ENCODE results near the gene LGALS9C.
"Not testable (repeated sequence)": the region's sequence is repeated elsewhere in the genome, so short reads cannot be mapped to it uniquely, and the experiment has no call there.

The LGALS9C gene

DNA sequence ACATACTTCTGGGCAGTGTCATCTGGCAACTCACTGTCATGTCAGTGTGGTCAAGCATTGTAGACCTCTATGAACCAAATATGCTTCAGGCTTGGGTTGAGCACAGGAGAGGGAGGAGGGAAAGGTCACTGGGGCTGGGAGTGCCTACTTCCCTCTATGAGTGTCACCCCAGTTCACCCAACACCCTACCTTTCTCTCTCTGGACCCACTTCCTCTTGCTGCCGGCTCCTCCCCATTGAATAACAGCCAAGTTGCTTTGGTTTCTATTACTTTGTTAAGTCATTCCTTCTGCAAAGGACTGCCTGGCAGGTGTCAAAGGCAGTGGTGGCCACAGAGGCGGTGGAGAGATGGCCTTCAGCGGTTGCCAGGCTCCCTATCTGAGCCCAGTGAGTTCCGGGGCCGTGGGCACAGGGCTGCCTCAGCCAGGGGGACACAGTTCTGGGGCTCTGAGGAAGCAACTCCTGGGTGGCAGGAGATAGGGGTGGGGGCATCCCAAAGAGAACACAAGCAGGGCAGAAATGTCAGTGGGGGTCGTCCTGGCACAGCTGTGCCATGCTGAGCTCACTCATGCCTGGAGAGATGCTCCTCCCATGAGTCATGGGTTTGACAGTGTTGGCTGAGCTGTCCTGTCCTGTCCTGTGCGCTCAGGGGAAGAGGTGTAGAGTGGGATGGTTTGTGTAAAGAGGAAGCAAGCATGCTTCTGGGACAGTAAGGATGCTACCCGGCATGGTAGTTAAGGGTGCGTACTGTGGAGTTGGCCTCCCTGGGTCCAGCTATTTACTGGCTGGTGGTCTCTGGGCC is at the start of gene LGALS9C:
TSS of gene LGALS9C (plus strand) at position 282 of the 801 bp plus-strand sequence. CDS start at position 348, 66 bp downstream.
- in situ Hi-C loops (cut with HindIII; ENCODE audit: low sequenced_read_pairs), result not testable (repeated sequence)

DNA sequence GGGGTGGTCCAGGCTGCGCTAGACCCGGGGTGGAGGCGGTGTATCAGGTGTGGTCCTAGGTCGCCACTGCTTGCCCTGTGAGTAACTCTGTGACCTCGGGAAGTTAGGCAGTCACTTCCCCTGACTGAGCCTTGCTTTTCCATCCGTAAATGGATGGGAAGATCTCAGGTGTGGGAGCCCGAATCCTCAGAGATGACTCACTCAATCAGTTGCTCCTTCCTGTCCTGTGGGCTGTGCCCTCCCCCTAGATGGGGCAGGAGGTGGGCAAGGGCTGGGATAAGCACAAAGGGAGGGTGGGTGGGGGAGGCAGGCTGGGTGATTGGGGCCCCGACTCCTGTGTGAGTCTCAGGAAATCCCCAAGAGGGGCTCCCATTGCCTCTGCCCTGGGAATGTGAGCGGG is 44.4 kb upstream of the LGALS9C start:
- in situ Hi-C loops (cut with HindIII; ENCODE audit: low sequenced_read_pairs), result not testable (repeated sequence)

DNA sequence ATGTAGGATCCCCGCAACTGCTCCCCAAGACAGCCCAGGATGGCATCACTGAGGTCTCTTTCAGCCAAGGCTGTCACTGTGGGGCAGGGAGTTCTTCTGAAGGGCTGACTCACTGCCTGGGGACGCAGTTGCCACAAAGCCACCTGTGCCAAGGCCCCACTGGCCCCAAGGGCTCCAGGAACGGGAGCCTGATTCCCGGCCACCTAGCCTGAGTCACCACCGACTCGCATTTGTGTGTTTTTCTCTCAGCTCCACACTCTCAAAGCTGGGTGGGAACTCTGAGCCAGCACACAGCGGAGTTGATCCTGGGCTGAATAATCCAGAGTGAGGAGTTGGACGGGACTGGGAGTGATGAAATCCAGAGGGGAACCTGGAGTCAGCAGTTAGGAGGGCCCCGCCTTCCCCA is 37.1 kb upstream of the LGALS9C start:
- in situ Hi-C loops (cut with HindIII; ENCODE audit: low sequenced_read_pairs), result not testable (repeated sequence)

DNA sequence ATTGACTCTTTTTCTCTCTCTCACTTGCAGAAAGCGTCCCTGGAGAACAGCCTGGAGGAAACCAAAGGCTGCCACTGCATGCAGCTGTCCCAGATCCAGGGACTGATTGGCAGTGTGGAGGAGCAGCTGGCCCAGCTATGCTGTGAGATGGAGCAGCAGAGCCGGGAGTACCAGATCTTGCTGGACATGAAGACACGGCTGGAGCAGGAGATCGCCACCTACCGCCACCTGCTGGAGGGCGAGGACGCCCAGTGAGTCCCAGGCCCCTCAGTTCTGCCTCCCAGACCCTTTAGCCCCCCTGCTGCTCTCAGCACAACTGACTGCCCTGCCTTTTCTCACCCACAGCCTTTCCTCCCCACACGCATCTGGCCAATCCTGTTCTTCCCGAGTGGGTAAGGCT is 34.5 kb upstream of the LGALS9C start:
- in situ Hi-C loops (cut with HindIII; ENCODE audit: low sequenced_read_pairs), result not testable (repeated sequence)

DNA sequence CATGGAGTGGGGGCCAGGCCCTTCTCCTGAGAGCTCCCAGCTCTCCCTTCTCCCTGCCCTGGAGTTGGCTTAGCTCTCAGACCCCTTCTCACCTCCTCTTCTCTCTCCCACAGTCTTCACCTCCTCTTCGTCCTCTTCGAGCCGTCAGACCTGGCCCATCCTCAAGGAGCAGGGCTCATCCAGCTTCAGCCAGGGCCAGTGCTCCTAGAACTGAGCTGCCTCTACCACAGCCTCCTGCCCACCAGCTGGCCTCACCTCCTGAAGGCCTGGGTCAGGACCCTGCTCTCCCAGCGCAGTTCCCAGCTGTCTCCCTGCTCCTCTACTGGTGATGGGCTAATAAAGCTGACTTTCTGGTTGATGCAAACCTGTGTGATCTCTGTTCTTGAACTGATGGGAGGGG is 34.1 kb upstream of the LGALS9C start:
- in situ Hi-C loops (cut with HindIII; ENCODE audit: low sequenced_read_pairs), result not testable (repeated sequence)

DNA sequence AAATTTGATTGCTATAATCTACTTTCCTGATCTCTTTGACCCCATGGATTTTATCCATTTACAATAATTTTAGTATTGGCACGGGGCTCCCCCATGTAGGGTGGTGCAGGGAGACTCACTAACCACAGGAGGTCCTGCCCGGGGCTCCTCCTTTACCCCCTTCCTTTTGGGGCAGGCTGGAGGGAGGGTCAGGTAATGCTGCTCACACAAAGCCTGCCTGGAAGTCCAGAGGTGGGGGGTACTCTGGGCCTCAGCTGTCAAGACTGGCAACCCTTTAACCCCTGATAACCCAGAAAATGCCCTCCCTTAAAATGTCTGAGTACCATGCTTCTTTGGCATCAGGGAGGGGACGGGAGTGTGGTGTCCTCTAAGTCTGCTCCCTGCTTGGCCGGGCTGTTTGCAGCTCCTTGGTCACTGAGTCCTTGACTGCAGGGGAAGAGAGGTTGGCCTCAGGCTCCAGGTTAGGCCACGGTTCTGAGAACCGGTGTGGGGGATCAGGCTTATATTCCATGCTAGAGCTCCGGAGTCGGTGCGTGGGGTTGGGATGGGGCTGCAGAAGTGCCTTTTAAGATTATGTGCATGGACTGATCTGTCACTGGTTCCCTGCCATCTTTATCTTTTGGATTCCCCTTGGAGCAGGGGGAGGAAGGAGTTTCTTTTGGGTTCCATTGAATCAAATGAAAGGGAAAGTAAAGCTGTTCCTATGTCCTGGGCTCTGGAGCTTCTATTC is 28.9 kb upstream of the LGALS9C start:
- in situ Hi-C loops (cut with HindIII; ENCODE audit: low sequenced_read_pairs), result not testable (repeated sequence)

DNA sequence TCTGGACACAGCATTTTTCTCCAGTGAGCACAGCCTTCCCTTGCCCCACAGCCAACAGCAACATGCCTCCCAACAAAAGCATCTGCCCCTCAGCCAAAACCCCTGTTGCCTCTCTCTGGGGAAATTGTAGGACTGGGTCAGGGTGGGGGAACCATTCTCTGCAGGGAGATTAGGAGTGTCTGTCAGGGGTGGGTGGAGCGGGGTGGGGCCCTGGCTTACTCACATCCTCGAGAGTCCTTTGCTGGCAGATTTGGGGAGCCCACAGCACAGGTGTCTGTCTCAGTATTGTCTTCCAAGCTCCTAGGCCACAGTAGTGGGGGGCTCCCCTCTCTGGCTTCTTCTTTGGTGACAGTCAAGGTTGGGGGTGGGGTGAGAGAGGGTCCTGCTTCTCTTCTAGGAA is 28.3 kb upstream of the LGALS9C start:
- in situ Hi-C loops (cut with HindIII; ENCODE audit: low sequenced_read_pairs), result not testable (repeated sequence)

DNA sequence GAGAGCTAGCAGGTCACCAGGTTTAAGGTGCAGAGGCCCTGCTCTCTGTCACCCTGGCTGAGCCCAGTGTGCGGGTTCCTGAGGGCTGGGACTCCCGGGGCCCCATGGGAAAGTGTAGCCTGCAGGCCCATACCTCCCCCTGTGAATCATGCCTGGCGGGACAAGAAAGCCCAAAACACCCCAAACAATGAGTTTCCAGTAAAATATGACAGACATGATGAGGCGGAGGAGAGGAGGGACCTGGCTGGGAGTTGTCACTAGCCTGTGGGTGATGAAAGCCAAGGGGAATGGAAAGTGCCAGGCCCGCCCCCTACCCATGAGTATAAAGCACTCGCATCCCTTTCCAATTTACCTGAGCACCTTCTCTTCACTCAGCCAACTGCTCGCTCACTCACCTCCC is 26.8 kb upstream of the LGALS9C start:
- in situ Hi-C loops (cut with HindIII; ENCODE audit: low sequenced_read_pairs), result not testable (repeated sequence)

DNA sequence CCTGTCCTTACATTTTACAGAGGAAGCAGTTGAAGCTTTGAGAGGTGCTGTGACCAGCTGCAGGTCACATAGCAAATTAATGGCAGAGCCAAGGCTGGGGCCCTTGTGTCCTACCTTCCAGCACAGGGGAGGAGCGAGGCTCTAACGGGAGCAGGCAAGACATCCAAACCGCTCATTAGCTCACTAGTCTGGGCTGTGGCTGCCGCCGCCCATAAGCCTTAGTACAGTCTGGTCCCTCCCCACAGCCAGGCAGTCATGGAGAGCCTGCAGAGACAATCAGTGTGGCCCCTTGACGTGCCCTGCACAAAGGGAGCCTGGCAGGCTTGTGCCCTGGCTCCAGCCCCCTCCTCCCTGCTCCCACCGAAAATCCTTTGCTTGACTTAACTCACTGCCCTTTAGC is 25.6 kb upstream of the LGALS9C start:
- in situ Hi-C loops (cut with HindIII; ENCODE audit: low sequenced_read_pairs), result not testable (repeated sequence)

DNA sequence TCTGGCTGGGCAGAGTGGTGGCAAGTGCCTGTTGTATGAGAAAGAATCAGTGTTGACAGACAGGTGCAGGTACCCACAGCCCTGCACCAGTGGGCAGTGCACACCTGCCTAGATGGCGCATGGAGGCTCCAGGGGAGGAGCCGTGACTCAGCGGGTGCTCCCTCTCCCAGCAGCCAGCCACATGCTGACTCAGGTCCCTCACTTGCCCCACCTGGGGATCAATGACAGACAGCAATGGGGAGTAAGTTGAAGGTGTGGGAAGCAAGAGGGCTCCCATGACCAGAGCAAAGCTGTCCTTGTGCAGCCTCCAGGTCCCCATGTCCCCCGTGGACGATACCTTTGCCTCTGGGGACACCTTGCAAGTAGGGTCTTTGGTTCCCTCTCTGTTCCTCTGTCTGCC is 24.6 kb upstream of the LGALS9C start:
- in situ Hi-C loops (cut with HindIII; ENCODE audit: low sequenced_read_pairs), result not testable (repeated sequence)

DNA sequence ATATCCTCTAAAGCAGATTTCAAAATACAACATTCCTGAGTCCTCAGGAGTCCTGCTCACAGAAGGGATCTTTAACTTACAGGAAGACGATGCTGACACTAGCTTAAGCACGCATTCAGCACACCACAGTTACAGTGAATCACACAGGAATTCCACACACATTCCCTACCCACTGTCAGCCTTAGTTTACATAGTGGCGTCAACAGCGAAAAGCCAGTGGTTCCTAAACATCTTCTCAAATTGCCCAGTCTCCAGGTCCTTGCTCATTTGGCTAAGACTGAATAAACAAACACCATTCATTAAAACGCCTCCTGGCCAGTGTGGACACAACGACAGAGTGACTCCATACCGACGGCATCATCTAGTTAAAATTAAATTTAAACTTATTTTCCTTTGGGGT is 17.6 kb upstream of the LGALS9C start:
- in situ Hi-C loops (cut with HindIII; ENCODE audit: low sequenced_read_pairs), result not testable (repeated sequence)

DNA sequence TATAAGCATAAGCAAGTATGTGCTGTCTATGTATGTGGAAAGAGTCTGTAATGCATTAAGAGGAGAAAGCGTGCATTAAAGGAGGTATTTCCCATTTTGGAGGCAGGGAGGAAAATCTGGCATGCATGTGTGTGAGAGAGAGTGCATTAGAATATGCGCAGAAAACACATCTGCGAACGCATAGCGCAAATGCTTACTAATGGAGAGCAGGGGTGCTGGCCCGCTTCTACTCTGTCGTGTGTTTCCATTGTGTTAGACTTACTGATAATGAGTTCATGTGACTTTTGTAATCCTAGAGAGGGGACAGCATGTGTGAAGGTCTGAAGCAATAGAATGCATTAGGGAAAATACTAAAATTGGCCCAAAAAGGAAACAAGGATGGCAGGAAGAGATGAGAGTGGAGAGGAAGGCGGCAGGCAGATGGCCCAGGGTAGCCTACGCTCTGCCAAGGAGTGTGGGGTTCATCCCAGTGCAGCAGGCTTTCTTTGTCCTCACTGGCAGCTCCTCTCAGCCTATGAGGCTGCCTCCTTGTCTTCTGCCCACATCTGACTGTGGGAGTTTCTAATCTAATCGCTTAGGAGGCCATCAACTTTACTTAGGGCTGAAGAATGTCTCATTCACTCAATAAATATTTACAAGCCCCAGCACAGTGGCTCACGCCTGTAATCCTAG is 12.6 kb upstream of the LGALS9C start:
- in situ Hi-C loops (cut with HindIII; ENCODE audit: low sequenced_read_pairs), result not testable (repeated sequence)

DNA sequence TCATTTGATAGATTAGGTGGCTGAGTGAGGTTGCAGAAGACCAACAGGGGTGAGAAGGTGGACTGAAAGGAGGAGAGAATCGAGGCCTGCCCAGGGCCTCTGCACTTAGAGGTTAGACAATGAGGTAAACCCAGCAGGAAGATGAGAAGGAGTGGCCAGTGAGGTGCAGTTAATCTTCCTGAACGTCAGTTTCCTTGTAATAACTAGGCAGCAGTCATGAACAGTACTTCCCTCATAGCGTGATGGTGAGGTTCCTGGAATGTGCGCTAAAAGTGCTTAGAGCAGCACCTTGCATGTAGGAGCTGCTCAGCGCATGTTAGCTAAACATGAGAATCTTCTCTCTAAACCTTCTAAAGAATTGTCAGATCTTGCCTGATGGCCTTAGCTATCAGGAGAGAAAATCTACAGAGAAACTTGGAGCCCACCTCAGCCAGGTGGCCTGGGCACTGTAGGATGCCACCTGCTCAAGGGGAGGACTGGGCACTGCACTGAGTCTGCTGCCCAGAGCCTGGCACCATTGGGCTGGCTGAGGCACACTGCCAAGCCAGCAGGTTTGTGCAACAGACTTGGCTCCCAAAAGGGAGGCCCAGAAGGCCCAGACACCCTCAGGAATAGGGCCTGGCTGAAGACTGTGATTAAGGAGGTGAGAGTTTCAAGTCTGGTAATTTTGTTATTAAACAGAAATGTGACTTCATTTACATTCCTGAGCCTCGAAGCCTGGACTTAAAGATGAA is 10.2 kb upstream of the LGALS9C start:
- in situ Hi-C loops (cut with HindIII; ENCODE audit: low sequenced_read_pairs), result not testable (repeated sequence)

DNA sequence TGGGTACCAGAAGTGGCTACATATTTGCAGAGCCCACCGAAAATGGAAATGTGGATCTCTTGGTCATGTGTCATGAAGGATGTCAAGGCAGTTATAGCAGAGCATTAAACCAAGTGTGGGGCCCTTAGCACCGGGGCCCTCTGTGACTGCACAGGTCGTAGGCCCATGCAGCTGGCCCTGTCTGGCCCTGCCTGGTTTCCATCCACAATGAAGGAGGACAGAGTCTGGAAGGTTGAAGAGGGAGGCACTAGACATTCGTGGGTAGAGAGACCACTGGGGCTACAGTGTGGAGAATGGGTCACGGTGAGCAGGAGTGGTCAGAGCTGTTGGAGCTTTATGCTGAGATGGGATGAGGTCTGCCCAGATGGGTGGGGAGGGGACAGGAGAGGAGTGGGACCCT is 9.6 kb upstream of the LGALS9C start:
- in situ Hi-C loops (cut with HindIII; ENCODE audit: low sequenced_read_pairs), result not testable (repeated sequence)

DNA sequence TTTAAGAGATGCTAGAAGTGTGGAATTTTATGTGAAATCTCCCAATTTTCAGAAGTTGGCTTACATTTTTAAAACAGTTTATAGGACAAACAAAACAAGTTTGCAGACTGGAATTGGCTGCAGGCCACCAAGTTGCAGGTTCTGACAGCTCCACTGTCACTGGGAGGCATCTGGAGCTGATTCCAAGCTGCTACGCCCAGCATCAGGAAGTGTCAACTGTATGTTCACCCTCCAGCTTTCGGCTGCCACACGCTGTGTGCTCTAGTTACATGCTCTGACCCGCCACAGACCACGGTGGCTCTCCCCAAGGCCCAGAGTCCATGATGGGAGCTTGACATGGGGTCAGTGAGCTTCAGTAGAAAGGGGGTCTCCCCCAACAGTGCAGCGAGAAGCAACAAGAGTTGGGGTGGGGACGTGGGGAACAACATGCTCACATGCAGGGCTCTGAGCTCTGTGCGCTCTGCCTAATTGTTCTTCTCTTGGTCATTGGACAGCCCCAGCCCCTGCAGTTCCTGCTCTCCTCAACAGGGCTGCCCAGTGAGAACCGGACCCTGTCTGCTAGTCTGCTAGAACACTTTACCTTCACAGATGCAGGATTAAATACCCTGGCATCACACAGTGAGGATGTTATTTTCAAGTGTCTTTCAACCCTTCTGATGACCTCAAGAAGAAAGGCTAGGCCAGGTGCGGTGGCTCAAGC is 8.0 kb upstream of the LGALS9C start:
- in situ Hi-C loops (cut with HindIII; ENCODE audit: low sequenced_read_pairs), result not testable (repeated sequence)

DNA sequence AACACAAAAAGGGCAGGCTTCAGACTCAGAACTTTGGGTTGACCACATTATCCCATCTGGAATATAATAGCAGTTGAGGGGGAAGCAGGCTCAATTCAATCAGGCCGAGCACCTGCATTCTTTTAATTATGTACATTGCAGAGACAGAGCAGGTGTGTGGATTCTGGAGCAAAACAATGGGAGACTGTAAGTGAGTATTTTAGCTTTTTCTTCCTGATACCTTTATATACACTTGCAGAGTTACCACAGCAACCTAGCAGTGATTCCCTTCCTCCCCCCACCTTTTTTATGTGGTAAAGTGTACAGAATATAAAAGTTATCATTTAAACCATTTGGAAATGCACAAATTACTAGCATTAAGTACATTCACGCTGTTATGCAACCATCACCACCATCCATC is 6.8 kb upstream of the LGALS9C start:
- in situ Hi-C loops (cut with HindIII; ENCODE audit: low sequenced_read_pairs), result not testable (repeated sequence)

DNA sequence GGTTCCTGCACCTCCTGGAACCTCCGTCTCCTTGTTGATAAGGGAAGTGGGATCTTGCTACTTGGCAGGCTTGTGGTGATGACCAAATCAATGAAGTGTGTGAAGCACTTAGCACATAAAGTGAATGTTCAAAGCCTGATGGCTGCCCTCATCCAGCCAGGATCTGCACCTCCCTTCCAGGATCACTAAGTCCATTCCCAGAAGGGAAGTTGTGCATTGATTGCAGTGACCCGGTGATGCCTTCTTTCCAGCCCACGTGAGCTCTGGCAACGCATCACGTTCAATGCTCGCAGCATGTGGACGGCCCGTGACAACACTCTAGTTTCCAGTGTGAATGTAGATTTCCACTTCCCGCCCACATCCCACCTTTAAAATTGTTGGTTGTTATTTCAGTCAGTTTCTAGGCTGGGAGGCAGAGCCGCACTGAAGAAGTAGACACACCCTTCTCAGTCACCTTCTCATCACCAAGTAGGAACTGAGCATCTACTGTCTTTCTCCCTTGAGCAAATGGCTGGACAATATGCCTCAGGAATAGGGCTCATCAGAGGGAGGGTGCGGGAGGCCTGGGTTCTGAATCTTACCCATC is 6.2 kb upstream of the LGALS9C start:
- in situ Hi-C loops (cut with HindIII; ENCODE audit: low sequenced_read_pairs), result not testable (repeated sequence)

DNA sequence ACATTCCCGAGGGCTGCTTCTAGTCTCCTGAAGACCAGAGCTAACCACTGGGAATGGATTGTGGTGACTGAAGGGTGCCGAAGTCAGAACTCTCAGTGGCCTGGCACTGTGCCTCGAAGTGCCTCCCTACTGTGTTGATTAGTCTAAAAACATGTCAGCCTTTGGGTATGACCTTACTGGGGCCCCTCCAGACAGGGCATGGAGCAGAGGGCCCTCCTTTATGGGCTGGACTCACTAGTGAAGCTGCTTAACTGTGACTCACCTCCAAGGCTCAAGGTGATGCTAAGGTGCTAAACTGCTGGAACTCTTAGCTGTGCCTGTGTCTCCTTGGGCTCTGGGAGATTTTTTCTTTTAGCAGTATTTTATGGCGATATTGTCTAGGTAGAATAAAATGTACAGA is 2.6 kb upstream of the LGALS9C start:
- in situ Hi-C loops (cut with HindIII; ENCODE audit: low sequenced_read_pairs), result not testable (repeated sequence)

DNA sequence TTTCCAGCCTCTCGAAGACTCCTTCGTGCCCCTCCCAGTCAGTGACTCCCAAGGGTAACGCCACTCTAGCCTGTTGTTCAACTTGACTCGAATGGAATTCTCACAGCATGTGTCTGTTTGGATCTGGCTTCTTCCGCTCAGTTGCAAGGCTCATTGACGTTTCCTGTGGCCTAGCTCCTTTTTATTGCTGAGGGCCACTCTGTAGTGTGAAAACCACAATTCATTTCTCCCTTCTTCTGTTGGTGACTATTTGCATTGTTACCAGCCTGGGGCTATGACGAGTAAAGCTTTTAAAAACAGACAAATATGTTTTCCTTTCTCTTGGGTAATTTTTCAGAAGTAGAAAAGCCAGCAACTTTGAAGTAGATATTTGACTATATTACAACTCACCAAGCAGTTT is 1.8 kb upstream of the LGALS9C start:
- in situ Hi-C loops (cut with HindIII; ENCODE audit: low sequenced_read_pairs), result not testable (repeated sequence)

DNA sequence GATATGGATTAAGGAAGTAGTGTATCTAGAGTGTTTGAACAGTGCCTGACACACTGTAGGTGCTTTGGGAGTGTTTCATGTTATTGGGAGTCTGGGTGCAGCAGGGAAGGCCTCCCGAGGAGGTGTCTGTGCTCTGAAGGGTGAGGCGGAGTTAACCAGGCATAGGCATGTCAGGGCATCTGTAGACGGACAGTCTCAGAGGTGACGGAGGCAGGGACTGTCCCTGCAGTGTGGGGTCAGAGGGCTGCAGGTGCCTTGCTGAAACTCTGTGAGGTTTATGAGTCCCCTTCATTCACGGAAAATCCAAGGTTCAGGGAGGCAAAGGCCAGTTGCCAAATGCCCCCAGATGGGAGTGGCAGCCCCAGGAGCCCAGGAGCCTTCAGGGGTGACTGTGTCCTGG is 778 bp downstream of the LGALS9C start:
- in situ Hi-C loops (cut with HindIII; ENCODE audit: low sequenced_read_pairs), result not testable (repeated sequence)

Measured in endothelial cell of hepatic sinusoid (primary cell).